Measurements from ENCODE around the gene KCNQ2.

KCNQ2 gene

DNA sequence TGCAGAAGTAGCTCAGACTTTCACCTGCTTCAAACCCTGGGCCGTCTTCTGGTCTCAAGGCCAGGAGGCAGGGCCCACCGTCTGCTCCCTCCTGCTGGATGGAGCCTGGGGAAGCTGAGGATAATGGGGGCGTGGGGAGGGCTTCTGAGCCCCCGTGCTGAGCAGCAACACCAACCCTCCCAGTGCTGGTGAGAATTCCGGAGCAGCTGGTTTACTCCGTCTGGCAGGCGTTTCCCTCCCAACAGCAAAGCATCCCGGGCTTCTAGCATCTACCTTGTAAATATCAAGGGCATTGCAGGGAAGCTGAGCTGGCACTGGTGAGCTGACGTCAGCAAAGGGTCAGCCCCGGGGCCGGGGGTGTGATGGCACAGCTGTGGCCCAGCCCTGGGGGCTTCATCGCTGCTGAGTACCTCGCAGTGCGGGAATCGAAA is 94.5 kb downstream of the KCNQ2 start:
- TF ChIP-seq, protein P1, sequence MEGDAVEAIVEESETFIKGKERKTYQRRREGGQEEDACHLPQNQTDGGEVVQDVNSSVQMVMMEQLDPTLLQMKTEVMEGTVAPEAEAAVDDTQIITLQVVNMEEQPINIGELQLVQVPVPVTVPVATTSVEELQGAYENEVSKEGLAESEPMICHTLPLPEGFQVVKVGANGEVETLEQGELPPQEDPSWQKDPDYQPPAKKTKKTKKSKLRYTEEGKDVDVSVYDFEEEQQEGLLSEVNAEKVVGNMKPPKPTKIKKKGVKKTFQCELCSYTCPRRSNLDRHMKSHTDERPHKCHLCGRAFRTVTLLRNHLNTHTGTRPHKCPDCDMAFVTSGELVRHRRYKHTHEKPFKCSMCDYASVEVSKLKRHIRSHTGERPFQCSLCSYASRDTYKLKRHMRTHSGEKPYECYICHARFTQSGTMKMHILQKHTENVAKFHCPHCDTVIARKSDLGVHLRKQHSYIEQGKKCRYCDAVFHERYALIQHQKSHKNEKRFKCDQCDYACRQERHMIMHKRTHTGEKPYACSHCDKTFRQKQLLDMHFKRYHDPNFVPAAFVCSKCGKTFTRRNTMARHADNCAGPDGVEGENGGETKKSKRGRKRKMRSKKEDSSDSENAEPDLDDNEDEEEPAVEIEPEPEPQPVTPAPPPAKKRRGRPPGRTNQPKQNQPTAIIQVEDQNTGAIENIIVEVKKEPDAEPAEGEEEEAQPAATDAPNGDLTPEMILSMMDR (IDR thresholded peaks at IDR 0.05; ENCODE audit: borderline replicate concordance, control extremely low read depth, extremely low read depth, insufficient read depth, missing control alignments), result no peak
- in situ Hi-C loops (cut with MboI; ENCODE audit: low sequenced_read_pairs, unreplicated experiment), result no loop called here
- DNase-seq (ENCODE audit: low spot score), result no peak

DNA sequence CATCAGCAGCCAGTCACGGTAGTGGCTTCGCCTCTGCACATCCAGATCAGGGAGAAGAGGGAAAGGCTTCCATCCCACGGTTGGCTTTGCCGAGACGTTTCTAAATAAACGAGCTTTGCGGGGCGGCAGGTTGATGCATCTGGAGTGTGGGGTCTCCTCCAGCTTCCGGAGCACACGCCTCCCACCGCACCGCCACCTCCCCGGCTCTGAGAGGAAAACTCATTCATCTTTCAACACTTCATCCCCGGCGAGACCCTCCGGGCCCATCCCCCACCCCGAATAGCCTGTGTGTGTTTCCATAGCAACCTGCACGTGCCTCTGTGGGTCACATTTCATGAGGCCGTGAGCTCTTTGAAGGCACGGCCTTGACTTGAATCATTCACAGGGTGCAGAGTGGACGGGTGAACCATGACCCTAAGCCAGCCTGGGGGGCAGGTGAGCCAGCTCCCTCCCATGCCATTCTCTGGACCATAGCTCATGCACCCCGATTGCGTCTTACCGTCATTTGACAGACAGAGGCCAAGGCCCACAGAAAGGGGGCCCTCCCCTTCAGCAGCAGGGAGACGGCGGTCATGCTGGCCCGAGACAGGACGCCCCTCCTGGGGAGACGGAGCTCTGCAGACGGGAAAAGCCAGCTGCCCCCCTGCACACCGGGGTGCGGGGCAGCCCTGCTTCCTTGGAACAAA is 95.1 kb downstream of the KCNQ2 start:
- TF ChIP-seq, protein P1 (IDR thresholded peaks at IDR 0.05; ENCODE audit: borderline replicate concordance, control extremely low read depth, extremely low read depth, insufficient read depth, missing control alignments), result no peak
- no peak for DNase-seq (ENCODE audit: low spot score)
- in situ Hi-C loops (cut with MboI; ENCODE audit: low sequenced_read_pairs, unreplicated experiment), result no loop called here

DNA sequence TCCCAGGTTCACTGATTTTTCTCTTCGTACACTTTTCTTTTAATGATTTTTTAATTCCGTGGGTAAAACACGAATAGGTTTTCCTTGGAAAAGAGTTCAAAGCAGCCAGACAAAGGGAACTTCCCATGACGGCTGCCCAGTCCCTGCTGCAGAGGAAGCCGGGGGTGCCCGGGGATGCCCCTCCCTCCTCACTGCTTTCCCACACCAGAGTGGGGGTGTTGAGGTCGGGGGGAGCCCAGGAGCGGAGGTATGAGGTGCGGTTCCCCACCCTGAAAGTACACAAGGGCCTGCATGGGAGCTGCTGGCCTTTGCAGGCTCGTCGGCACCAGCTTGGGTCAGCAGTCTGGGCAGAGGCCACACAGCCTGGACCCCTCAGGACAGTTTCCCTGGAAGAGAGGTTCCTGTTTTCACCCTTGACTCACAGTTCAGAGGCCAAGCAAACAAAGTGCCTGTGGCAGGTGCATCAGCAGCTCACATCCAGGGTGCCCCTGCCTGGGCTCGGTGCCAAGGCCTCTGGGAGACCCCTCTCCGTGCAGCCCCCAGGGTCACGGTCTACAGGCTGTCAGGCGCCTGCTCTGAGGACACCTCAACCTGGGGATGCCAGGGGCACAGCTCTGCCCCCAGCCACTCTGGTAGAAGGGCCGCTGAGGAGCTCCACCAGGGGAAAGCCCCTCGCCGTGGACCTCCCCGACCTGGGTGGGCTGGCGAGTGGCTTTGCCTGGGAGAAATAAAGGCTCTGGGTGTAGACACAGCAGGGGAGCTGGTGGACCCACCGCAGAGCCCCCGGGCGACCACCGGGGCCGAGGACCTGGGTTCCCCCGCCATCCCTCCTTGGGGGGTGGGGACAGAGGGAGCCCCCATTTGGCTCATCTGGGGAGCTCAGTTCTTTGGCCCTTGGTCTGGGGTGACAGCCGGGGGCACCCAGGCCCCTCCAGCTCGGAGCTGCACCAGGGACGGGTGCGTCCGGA is 95.9 kb downstream of the KCNQ2 start:
- TF ChIP-seq, protein P1 (IDR thresholded peaks at IDR 0.05; ENCODE audit: borderline replicate concordance, control extremely low read depth, extremely low read depth, insufficient read depth, missing control alignments), result no peak
- DNase-seq (ENCODE audit: low spot score), result no peak
- in situ Hi-C loops (cut with MboI; ENCODE audit: low sequenced_read_pairs, unreplicated experiment), result no loop called here

DNA sequence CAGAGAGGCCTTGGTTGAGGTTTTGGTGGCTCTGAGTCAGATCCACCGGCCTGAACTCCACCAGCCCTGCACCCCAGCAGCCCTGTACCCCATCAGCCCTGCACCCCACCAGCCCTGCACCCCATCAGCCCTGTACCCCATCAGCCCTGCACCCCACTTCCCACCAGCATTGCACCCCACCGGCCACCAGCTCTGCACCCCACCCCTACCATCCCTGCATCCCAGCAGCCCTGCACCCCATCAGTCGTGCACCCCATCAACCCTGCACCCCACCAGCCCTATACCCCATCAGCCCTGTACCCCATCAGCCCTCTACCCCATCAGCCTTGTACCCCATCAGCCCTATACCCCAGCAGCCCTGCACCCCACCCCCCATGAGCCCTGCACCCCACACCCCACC is 97.0 kb downstream of the KCNQ2 start:
- no peak for DNase-seq (ENCODE audit: low spot score)

DNA sequence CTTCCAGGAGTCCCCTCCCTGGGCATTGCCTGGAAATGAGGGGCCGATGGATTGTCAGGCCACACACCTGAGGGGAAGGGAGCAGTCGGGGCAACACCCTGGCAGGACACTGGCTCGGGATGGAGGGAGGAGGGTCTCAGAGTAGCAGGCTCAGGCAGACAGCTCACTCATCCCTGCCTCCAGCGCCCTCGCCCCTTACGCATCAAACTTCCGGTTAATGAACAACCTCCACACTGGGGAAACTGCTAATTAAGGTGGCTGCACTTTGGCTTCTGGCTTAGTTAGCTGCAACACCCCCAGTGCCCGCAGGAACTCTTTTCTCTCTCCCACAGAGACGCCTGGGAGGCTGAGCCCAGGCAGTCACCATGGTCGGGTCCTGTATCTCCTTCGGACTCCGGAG is 98.0 kb downstream of the KCNQ2 start:
- DNase-seq (ENCODE audit: low spot score), result no peak
- in situ Hi-C loops (cut with MboI; ENCODE audit: low sequenced_read_pairs, unreplicated experiment), result no loop called here
- TF ChIP-seq, protein P1 (IDR thresholded peaks at IDR 0.05; ENCODE audit: borderline replicate concordance, control extremely low read depth, extremely low read depth, insufficient read depth, missing control alignments), result no peak

More for the DNA sequence above, 97.0 kb downstream of the KCNQ2 start:
- TF ChIP-seq, protein P1 (IDR thresholded peaks at IDR 0.05; ENCODE audit: borderline replicate concordance, control extremely low read depth, extremely low read depth, insufficient read depth, missing control alignments), result no peak
- in situ Hi-C loops (cut with MboI; ENCODE audit: low sequenced_read_pairs, unreplicated experiment), result no loop called here

DNA sequence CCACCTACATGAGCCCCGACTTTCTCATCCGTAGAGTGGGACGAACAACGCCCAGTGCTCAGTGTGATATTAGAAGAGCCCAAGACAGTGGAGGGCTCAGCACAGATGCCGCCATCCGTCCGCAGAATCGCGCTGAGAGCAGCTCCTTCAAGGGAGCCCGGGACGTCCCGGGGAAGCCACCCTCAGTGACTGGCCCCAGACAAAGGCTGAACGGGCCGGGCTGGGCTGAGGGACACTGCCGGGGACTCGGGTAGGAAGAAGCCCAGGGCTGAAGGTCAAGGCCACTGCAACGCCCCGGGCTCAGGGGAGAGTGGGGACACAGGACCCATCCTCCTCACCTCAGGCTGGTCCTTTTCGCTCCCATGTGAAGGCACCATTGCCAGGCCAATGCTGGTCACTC is 98.5 kb downstream of the KCNQ2 start:
- in situ Hi-C loops (cut with MboI; ENCODE audit: low sequenced_read_pairs, unreplicated experiment), result no loop called here
- TF ChIP-seq, protein P1 (IDR thresholded peaks at IDR 0.05; ENCODE audit: borderline replicate concordance, control extremely low read depth, extremely low read depth, insufficient read depth, missing control alignments), result no peak
- DNase-seq (ENCODE audit: low spot score), result no peak

All from GM13976 (cell line).